Stimulated activated memory B cell treated with anti-CD40 and anti-IgM and Interleukin-4, amounts not matched to agents 10 μg/mL and 1 μg/mL and 100 μg/mL, for 72 hours (primary cell): Measurements from ENCODE around the gene KDM6B.
"Not testable (repeated sequence)": the region's sequence is repeated elsewhere in the genome, so short reads cannot be mapped to it uniquely, and the experiment has no call there.

ENCODE experiments used
- ATAC-seq: fragments of 150-1000 bp; cut with Tn5 transposase; 2 replicates; pipeline ENCODE4 v1.10.0; 2021
- H3K27ac Mint-ChIP-seq: one replicate; pipeline ENCODE4 v1.8.0; 2022; ENCODE audit warnings: mild to moderate bottlenecking, mixed read lengths
- H3K27me3 Mint-ChIP-seq: one replicate; pipeline ENCODE4 v1.8.0; 2022; ENCODE audit warnings: mixed read lengths
- H3K36me3 Mint-ChIP-seq: one replicate; pipeline ENCODE4 v1.8.0; 2022; ENCODE audit warnings: mixed read lengths
- H3K4me1 Mint-ChIP-seq: one replicate; pipeline ENCODE4 v1.8.0; 2022; ENCODE audit warnings: mixed read lengths
- H3K4me3 Mint-ChIP-seq: one replicate; pipeline ENCODE4 v1.8.0; 2022; ENCODE audit warnings: mild to moderate bottlenecking, moderate library complexity, mixed read lengths
- H3K9me3 Mint-ChIP-seq: one replicate; pipeline ENCODE4 v1.8.0; 2022; ENCODE audit warnings: mixed read lengths

Gene KDM6B

GRCh38 chr17:7862692-7863437 lies 28.8 kb downstream of the KDM6B start:
- no peak overlapping the region for H3K27ac Mint-ChIP-seq
- ATAC-seq, result no peak

GRCh38 chr17:7864384-7864783 lies 30.4 kb downstream of the KDM6B start:
- not testable (repeated sequence) for H3K27ac Mint-ChIP-seq, H3K4me3 Mint-ChIP-seq, H3K27me3 Mint-ChIP-seq, H3K9me3 Mint-ChIP-seq, ATAC-seq
- Mint-ChIP-seq H3K4me1 (peaks cover 18% of the 10 kb centered on the region), H3K36me3 (peaks cover 17% of the 10 kb centered on the region)

More at GRCh38 chr17:7862692-7863437, 28.8 kb downstream of the KDM6B start:
- Mint-ChIP-seq H3K36me3 (peaks cover 15% of the 10 kb centered on the region), H3K27me3 (no peaks in the 10 kb centered on the region), H3K4me1 (peaks cover 14% of the 10 kb centered on the region), H3K4me3 (no peak overlapping the region), H3K9me3 (no peaks in the 10 kb centered on the region)

GRCh38 chr17:7864995-7865650 lies 31.1 kb downstream of the KDM6B start:
- Mint-ChIP-seq H3K27me3 (no peaks in the 10 kb centered on the region), H3K4me3 (no peak overlapping the region), H3K36me3 (peaks cover 17% of the 10 kb centered on the region), H3K27ac (no peak overlapping the region), H3K9me3 (no peaks in the 10 kb centered on the region), H3K4me1 (peaks cover 18% of the 10 kb centered on the region)
- no peak for ATAC-seq

GRCh38 chr17:7867881-7868329 lies 33.9 kb downstream of the KDM6B start:
- no peak overlapping the region for H3K4me3 Mint-ChIP-seq
- no peaks in the 10 kb centered on the region for H3K9me3 Mint-ChIP-seq
- no peak for ATAC-seq
- no peak overlapping the region for H3K27ac Mint-ChIP-seq
- peaks cover 17% of the 10 kb centered on the region for H3K36me3 Mint-ChIP-seq
- H3K4me1 Mint-ChIP-seq, result peaks cover 12% of the 10 kb centered on the region
- H3K27me3 Mint-ChIP-seq, result no peaks in the 10 kb centered on the region

- peaks cover 8% of the 10 kb centered on the region for H3K4me1 Mint-ChIP-seq
- no peak for ATAC-seq
- H3K27ac Mint-ChIP-seq, result no peak overlapping the region
- H3K27me3 Mint-ChIP-seq, result no peaks in the 10 kb centered on the region
- H3K36me3 Mint-ChIP-seq, result peaks cover 12% of the 10 kb centered on the region
- no peak overlapping the region for H3K4me3 Mint-ChIP-seq
- H3K9me3 Mint-ChIP-seq, result no peaks in the 10 kb centered on the region
Observed at GRCh38 chr17:7873051-7873450, 39.0 kb downstream of the KDM6B start.

GRCh38 chr17:7875804-7876370 lies 41.9 kb downstream of the KDM6B start:
- H3K36me3 Mint-ChIP-seq, result peaks cover 11% of the 10 kb centered on the region
- no peak overlapping the region for H3K4me3 Mint-ChIP-seq
- H3K9me3 Mint-ChIP-seq, result no peaks in the 10 kb centered on the region
- H3K4me1 Mint-ChIP-seq, result peaks cover 7% of the 10 kb centered on the region
- no peak overlapping the region for H3K27ac Mint-ChIP-seq
- no peak for ATAC-seq
- H3K27me3 Mint-ChIP-seq, result no peaks in the 10 kb centered on the region

- no peaks in the 10 kb centered on the region for H3K9me3 Mint-ChIP-seq
- H3K4me1 Mint-ChIP-seq, result peaks cover 7% of the 10 kb centered on the region
- H3K4me3 Mint-ChIP-seq, result no peak overlapping the region
- H3K36me3 Mint-ChIP-seq, result peaks cover 8% of the 10 kb centered on the region
- no peak overlapping the region for H3K27ac Mint-ChIP-seq
- no peak for ATAC-seq
- no peaks in the 10 kb centered on the region for H3K27me3 Mint-ChIP-seq
Observed at GRCh38 chr17:7878234-7878633, 44.2 kb downstream of the KDM6B start.

GRCh38 chr17:7880076-7880868 lies 46.3 kb downstream of the KDM6B start:
- ATAC-seq, result no peak
- H3K4me1 Mint-ChIP-seq, result peaks cover 7% of the 10 kb centered on the region

GRCh38 chr17:7881276-7882054 lies 47.4 kb downstream of the KDM6B start:
- Mint-ChIP-seq H3K9me3 (no peaks in the 10 kb centered on the region), H3K27me3 (peaks cover 5% of the 10 kb centered on the region)

More at GRCh38 chr17:7880076-7880868, 46.3 kb downstream of the KDM6B start:
- Mint-ChIP-seq H3K36me3 (no peaks in the 10 kb centered on the region), H3K4me3 (no peak overlapping the region), H3K27me3 (no peaks in the 10 kb centered on the region), H3K9me3 (no peaks in the 10 kb centered on the region), H3K27ac (no peak overlapping the region)

GRCh38 chr17:7882068-7882467 lies 48.1 kb downstream of the KDM6B start:
- peaks cover 5% of the 10 kb centered on the region for H3K27me3 Mint-ChIP-seq
- no peak for ATAC-seq
- no peaks in the 10 kb centered on the region for H3K36me3 Mint-ChIP-seq
- no peaks in the 10 kb centered on the region for H3K9me3 Mint-ChIP-seq
- H3K27ac Mint-ChIP-seq, result no peak overlapping the region
- H3K4me1 Mint-ChIP-seq, result no peaks in the 10 kb centered on the region
- H3K4me3 Mint-ChIP-seq, result no peak overlapping the region

More at GRCh38 chr17:7881276-7882054, 47.4 kb downstream of the KDM6B start:
- ATAC-seq, result no peak
- H3K36me3 Mint-ChIP-seq, result no peaks in the 10 kb centered on the region
- H3K4me3 Mint-ChIP-seq, result no peak overlapping the region
- peaks cover 2% of the 10 kb centered on the region for H3K4me1 Mint-ChIP-seq
- no peak overlapping the region for H3K27ac Mint-ChIP-seq

GRCh38 chr17:7882629-7883028 lies 48.6 kb downstream of the KDM6B start:
- Mint-ChIP-seq H3K36me3 (no peaks in the 10 kb centered on the region), H3K9me3 (no peaks in the 10 kb centered on the region), H3K27me3 (peaks cover 5% of the 10 kb centered on the region), H3K4me1 (no peaks in the 10 kb centered on the region), H3K4me3 (no peak overlapping the region), H3K27ac (no peak overlapping the region)
- ATAC-seq, result no peak
